GM12878 (cell line): ENCODE measurements around the gene EML5. TPM values are rescaled to one million over a fixed set of nuclear protein-coding genes. Genes with fewer than 3 reads are reported as not detected.

Source experiments
- ATAC-seq: fragments of 200-7000 bp; cut with Tn5 transposase; 3 replicates; pipeline ENCODE4 v1.9.1; 2020; ENCODE audit warnings: mild to moderate bottlenecking, moderate library complexity
- BruUV-seq: library from RNA; stranded (reverse); fragments of 400-500 nt; replicated peaks from 2 replicates; lab custom pipeline; 2021; lab: Mats Ljungman, UMichigan
- CTCF ChIA-PET: fragments of 300-600 bp; sonication (Branson Sonifier 250); formaldehyde crosslinking; extraction: SDS; loops from one replicate; lab custom pipeline; 2021; ENCODE audit warnings: inconsistent platforms; lab: Yijun Ruan, JAX
- POLR2A ChIA-PET: fragments of 350-600 bp; formaldehyde crosslinking; extraction: SDS; loops from one replicate; lab custom pipeline; 2021; ENCODE audit warnings: inconsistent platforms; lab: Charles Lee
- RAD21 ChIA-PET: fragments of 300-600 bp; sonication (Branson Sonifier 250); formaldehyde crosslinking; loops from one replicate; lab custom pipeline; 2023; ENCODE audit warnings: antibody characterized with exemption; ENCODE audit not compliant: unreplicated experiment; lab: Charles Lee
- SMC1A ChIA-PET: fragments of 300-600 bp; sonication (Branson Sonifier 250); formaldehyde crosslinking; loops from one replicate; lab custom pipeline; 2023; ENCODE audit not compliant: unreplicated experiment, uncharacterized antibody; lab: Charles Lee
- DNase-seq: peaks from one replicate; pipeline ENCODE4 v3.0.0-alpha.2; 2011; ENCODE audit warnings: low read depth, low spot score
- FAIRE-seq: peaks from 3 replicates; lab custom pipeline; 2011; peaks lifted over from hg19 to GRCh38; lab: Jason Lieb, UNC
- H2AFZ ChIP-seq: 2 replicates; pipeline ENCODE4 v1.6.0; 2011; ENCODE audit warnings: low read depth, low read length, control low read depth; ENCODE audit not compliant: control insufficient read depth
- H3K27ac ChIP-seq: 2 replicates; pipeline ENCODE4 v1.5.1; 2011; ENCODE audit warnings: control low read depth; ENCODE audit not compliant: control insufficient read depth, insufficient read depth
- H3K27me3 ChIP-seq, 2 experiments: replicated peaks in 1 of 2; 2 replicates each; pipeline versions ENCODE4 v1.6.0 to v1.6.1; 2011; ENCODE audit warnings: low read length in 1 of 2; ENCODE audit not compliant: control insufficient read depth in 2 of 2, insufficient read depth in 2 of 2
- H3K36me3 ChIP-seq, 2 experiments: 2 replicates each; pipeline ENCODE4 v1.5.1; 2011; ENCODE audit warnings: low read length in 1 of 2; ENCODE audit not compliant: control insufficient read depth in 2 of 2, insufficient read depth in 2 of 2
- H3K4me1 ChIP-seq: 2 replicates; pipeline ENCODE4 v1.6.1; 2011; ENCODE audit warnings: mild to moderate bottlenecking, low read length, moderate library complexity, mixed read lengths; ENCODE audit not compliant: control insufficient read depth, insufficient read depth
- H3K4me2 ChIP-seq: 2 replicates; pipeline ENCODE4 v1.6.0; 2011; ENCODE audit warnings: control low read depth; ENCODE audit not compliant: control insufficient read depth, insufficient read depth
- H3K4me3 ChIP-seq: fragments of 200-600 bp; sonication (generic); 2 replicates; pipeline ENCODE4 v1.5.1; 2016
- H3K79me2 ChIP-seq: 2 replicates; pipeline ENCODE4 v1.6.0; 2011; ENCODE audit warnings: low read length; ENCODE audit not compliant: control insufficient read depth, insufficient read depth
- H3K9ac ChIP-seq: 2 replicates; pipeline ENCODE4 v1.8.0; 2011; ENCODE audit warnings: low read length, control low read depth, mixed read lengths; ENCODE audit not compliant: control insufficient read depth, insufficient read depth
- H3K9me3 ChIP-seq: replicated peaks from 3 replicates; pipeline ENCODE4 v1.5.1; 2011; ENCODE audit warnings: mild to moderate bottlenecking, low read length; ENCODE audit not compliant: control insufficient read depth, insufficient read depth
- H4K20me1 ChIP-seq: 2 replicates; pipeline ENCODE4 v1.6.0; 2011; ENCODE audit not compliant: control insufficient read depth, insufficient read depth
- CBX3 ChIP-seq: fragments of 200-600 bp; sonication (generic); IDR thresholded peaks from 2 replicates; pipeline ENCODE4 v1.6.1; 2016; ENCODE audit warnings: low read depth, borderline replicate concordance
- CEBPB ChIP-seq, 2 experiments: fragments of 150-350 bp in 1 of 2; IDR thresholded peaks; 2 replicates each; pipeline ENCODE4 v1.6.1; 2012 to 2014; ENCODE audit warnings: low read depth in 2 of 2, low read length in 2 of 2, borderline replicate concordance in 1 of 2, inconsistent platforms in 1 of 2
- EED ChIP-seq: sonication (generic); IDR thresholded peaks from 2 replicates; pipeline ENCODE4 v1.6.1; 2016; ENCODE audit warnings: antibody characterized with exemption, low read depth
- EGR1 ChIP-seq, 2 experiments: IDR thresholded peaks; 1 replicate in 1 of 2; 2 replicates in 1 of 2; pipeline ENCODE4 v1.6.1; 2011 to 2012; ENCODE audit warnings: low read depth in 2 of 2, low read length in 2 of 2, borderline replicate concordance in 1 of 2, mild to moderate bottlenecking in 1 of 2, moderate library complexity in 1 of 2
- GATAD2B ChIP-seq: fragments of 450-650 bp; conservative IDR thresholded peaks from 2 replicates; pipeline ENCODE4 v1.6.1; 2017; ENCODE audit warnings: low read depth, mild to moderate bottlenecking, moderate library complexity
- IRF4 ChIP-seq: IDR thresholded peaks from 2 replicates; pipeline ENCODE4 v1.6.1; 2011; ENCODE audit warnings: low read depth, low read length
- KLF5 ChIP-seq: fragments of 450-650 bp; IDR thresholded peaks from 2 replicates; pipeline ENCODE4 v1.6.1; 2014; ENCODE audit warnings: mild to moderate bottlenecking; ENCODE audit not compliant: partially characterized antibody
- MEF2B ChIP-seq: fragments of 450-650 bp; IDR thresholded peaks from 2 replicates; pipeline ENCODE4 v1.6.1; 2018; ENCODE audit warnings: mild to moderate bottlenecking, moderate library complexity; ENCODE audit not compliant: partially characterized antibody, poor library complexity, severe bottlenecking
- MYC ChIP-seq: IDR thresholded peaks from 2 replicates; pipeline ENCODE4 v1.6.1; 2011; ENCODE audit warnings: mild to moderate bottlenecking, low read length, moderate library complexity, inconsistent platforms; ENCODE audit not compliant: insufficient read depth, insufficient replicate concordance, insufficient read length, severe bottlenecking
- NBN ChIP-seq: fragments of 450-650 bp; IDR thresholded peaks from 2 replicates; pipeline ENCODE4 v1.6.1; 2016
- NR2C2 ChIP-seq: IDR thresholded peaks from 2 replicates; pipeline ENCODE4 v1.6.1; 2011; ENCODE audit warnings: borderline replicate concordance, low read depth; ENCODE audit not compliant: control insufficient read depth, insufficient read length
- RFX5 ChIP-seq: IDR thresholded peaks from 2 replicates; pipeline ENCODE4 v1.6.1; 2011; ENCODE audit warnings: low read depth, low read length, improper control_type of control experiment
- SMC3 ChIP-seq: IDR thresholded peaks from 2 replicates; pipeline ENCODE4 v1.6.1; 2011; ENCODE audit warnings: low read length, improper control_type of control experiment, borderline replicate concordance
- TCF3 ChIP-seq: IDR thresholded peaks from 2 replicates; pipeline ENCODE4 v1.6.1; 2012; ENCODE audit warnings: low read depth, mild to moderate bottlenecking, low read length, borderline replicate concordance; ENCODE audit not compliant: insufficient read depth
- ZNF384 ChIP-seq: IDR thresholded peaks from 2 replicates; pipeline ENCODE4 v1.6.1; 2012; ENCODE audit warnings: low read depth, mild to moderate bottlenecking, low read length, improper control_type of control experiment, borderline replicate concordance
- ZZZ3 ChIP-seq: IDR thresholded peaks from 2 replicates; pipeline ENCODE4 v1.6.1; 2011; ENCODE audit warnings: low read depth; ENCODE audit not compliant: control insufficient read depth, insufficient read length
- WGBS: methylation state at CpG from one replicate; pipeline ENCODE4 v1.1.6; 2016; ENCODE audit warnings: low lambda C conversion rate; ENCODE audit not compliant: insufficient replicate concordance, insufficient coverage; ENCODE audit errors: missing lambda C conversion rate; 5-methylcytosine and 5-hydroxymethylcytosine counted together
- in situ Hi-C: fragments of 300-500 bp; cut with MboI; formaldehyde crosslinking; loops from 9 replicates; pipeline ENCODE4 v1.14.3; 2018; ENCODE audit warnings: mixed read lengths
- intact Hi-C: fragments of 100-400 bp; cut with micrococcal nuclease; formaldehyde crosslinking; loops from one replicate; pipeline ENCODE4 v1.14.2; 2022; ENCODE audit not compliant: unreplicated experiment
- polyA plus RNA-seq, 11 experiments: library from polyadenylated mRNA; depleted of rRNA in 4 of 11; unstranded in 6 of 11; stranded (reverse) in 5 of 11; fragments of >200 nt; fragmentation: Nextera tagmentation in 4 of 11; fragmentation: Illumina TruSeq in 1 of 11; extraction: Ambion mirVana in 4 of 11; extraction: Trizol in 1 of 11; gene quantifications; 1 replicate in 1 of 11; 2 replicates in 10 of 11; pipeline versions ENCODE4 v1.2.1 to v1.2.3, GENCODE V29; 2011 to 2016; ENCODE audit warnings: inconsistent platforms in 2 of 11, missing spikeins in 2 of 11, low read depth in 1 of 11
- total RNA-seq, 4 experiments: library from RNA; depleted of rRNA in 3 of 4; stranded (reverse); fragments of >200 nt in 3 of 4; fragmentation: Illumina TruSeq in 1 of 4; extraction: Trizol in 1 of 4; gene quantifications; 2 replicates each; pipeline versions ENCODE4 v1.2.1 to v1.2.3, GENCODE V29; 2013 to 2021
- TF ChIP-seq, protein P1 (sequence below): IDR thresholded peaks from 2 replicates; pipeline ENCODE4 v1.6.1; 2012; ENCODE audit warnings: mild to moderate bottlenecking, low read depth, low read length
- TF ChIP-seq, protein P2 (sequence below): fragments of 450-650 bp; IDR thresholded peaks from 2 replicates; pipeline ENCODE4 v1.6.1; 2017; ENCODE audit warnings: mild to moderate bottlenecking

The EML5 gene
- total and polyA plus RNA-seq, 10 of the 15 experiments (the other 5 are each of a cell fraction or from before 2014, with no cell fraction given) = 0.08 to 0.35 (median 0.22) TPM; not detected in 1

DNA sequence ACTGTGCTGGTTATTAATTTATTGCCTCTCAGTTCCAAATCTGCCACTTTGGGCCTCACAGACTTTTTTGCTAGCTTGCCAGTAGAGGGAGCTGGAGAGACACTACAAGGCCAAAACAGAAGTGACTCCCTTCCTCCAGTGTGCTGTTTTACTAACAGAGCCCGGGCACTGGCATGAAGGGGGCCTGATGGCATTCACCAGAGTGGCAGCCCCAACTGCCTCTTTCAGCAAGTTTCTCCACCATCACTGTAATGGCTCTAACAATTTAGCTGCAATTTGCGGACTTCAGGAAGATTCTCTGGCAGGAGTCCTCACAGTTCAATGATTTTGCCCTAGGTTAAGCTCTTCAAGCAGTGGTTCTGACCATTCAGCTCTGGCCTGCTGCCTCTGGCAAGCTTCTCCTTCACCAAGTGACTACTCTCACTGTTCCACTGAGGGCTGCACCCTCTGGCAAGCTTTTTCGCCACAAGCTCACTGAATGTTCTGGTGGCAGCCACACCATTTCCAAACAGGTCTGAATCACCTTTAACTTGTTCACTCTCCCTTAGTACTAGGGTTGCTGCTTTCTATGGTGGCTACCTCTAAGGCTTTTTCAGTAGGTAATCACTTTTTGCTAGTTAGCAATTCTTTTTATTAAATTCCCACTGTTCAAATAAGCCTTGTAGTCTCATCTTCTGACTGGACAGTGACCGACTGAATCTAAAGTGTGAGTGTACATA is 125.0 kb downstream of the EML5 start (continued):
- TF ChIP-seq, protein P1, sequence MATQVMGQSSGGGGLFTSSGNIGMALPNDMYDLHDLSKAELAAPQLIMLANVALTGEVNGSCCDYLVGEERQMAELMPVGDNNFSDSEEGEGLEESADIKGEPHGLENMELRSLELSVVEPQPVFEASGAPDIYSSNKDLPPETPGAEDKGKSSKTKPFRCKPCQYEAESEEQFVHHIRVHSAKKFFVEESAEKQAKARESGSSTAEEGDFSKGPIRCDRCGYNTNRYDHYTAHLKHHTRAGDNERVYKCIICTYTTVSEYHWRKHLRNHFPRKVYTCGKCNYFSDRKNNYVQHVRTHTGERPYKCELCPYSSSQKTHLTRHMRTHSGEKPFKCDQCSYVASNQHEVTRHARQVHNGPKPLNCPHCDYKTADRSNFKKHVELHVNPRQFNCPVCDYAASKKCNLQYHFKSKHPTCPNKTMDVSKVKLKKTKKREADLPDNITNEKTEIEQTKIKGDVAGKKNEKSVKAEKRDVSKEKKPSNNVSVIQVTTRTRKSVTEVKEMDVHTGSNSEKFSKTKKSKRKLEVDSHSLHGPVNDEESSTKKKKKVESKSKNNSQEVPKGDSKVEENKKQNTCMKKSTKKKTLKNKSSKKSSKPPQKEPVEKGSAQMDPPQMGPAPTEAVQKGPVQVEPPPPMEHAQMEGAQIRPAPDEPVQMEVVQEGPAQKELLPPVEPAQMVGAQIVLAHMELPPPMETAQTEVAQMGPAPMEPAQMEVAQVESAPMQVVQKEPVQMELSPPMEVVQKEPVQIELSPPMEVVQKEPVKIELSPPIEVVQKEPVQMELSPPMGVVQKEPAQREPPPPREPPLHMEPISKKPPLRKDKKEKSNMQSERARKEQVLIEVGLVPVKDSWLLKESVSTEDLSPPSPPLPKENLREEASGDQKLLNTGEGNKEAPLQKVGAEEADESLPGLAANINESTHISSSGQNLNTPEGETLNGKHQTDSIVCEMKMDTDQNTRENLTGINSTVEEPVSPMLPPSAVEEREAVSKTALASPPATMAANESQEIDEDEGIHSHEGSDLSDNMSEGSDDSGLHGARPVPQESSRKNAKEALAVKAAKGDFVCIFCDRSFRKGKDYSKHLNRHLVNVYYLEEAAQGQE = no peak
- TF ChIP-seq SMC3 = peak; percentile 74
- TF ChIP-seq KLF5 = no peak
- no peak for TF ChIP-seq EED
- TF ChIP-seq TCF3 = no peak
- 0 out of 2 replicates have a peak, but pooled peaks have one; percentile 34 for TF ChIP-seq IRF4
- TF ChIP-seq GATAD2B = peak; percentile 43; the same call in 1 of the 2 replicates
- TF ChIP-seq MYC = no peak
- no peak for TF ChIP-seq CBX3

DNA sequence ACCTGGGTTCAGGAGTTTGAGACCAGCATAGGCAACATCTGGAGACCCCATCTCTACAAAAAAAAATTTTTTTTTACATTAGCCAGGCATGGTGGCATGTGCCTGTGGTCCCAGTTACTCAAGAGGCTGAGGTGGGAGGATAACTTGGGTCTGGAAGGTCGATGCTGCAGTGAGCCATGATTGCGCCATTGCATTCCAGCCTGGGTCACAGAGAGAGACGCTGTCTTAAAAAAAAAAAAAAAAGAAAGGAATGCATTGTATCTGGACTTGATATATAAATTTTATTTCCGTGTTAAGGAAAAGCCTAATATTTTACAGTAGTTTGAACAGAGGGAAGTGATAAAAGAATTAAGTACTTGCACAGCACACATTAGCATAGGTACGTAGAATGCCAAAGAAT is 132.7 kb downstream of the EML5 start:
- H3K4me2 ChIP-seq = no peak overlapping the region
- no peaks in the 10 kb centered on the region for H3K4me1 ChIP-seq
- in situ Hi-C loops (no loop called here), intact Hi-C loops (no loop called here)
- H3K4me3 ChIP-seq = no peak overlapping the region
- no peak for DNase-seq
- no peak overlapping the region for H2AFZ ChIP-seq
- no peak for ATAC-seq
- ChIA-PET RAD21 (no interaction called here), CTCF (no interaction called here), SMC1A (no interaction called here), POLR2A (no interaction called here)
- no peak overlapping the region for H3K27ac ChIP-seq
- no peaks in the 10 kb centered on the region for H3K9me3 ChIP-seq
- no peaks in the 10 kb centered on the region for H3K79me2 ChIP-seq
- H3K36me3 ChIP-seq = no peaks in the 10 kb centered on the region
- 87% methylated on average over 2 of the region's 5 CpGs for WGBS
- H3K9ac ChIP-seq = no peak overlapping the region
- FAIRE-seq = no peak
- BruUV-seq = no TSS peak
- H3K27me3 ChIP-seq = no peaks in the 10 kb centered on the region
- H4K20me1 ChIP-seq = no peaks in the 10 kb centered on the region
- no peak for TF ChIP-seq ZZZ3
- TF ChIP-seq NBN = no peak
- no peak for TF ChIP-seq NR2C2
- TF ChIP-seq ZNF384 = no peak
- TF ChIP-seq EGR1 (IDR thresholded peaks at IDR 0.05; ENCODE audit: borderline replicate concordance in 1 of 2, low read depth in 2 of 2, low read length in 2 of 2) = no peak
- TF ChIP-seq RFX5 = no peak
- no peak for TF ChIP-seq MEF2B
- TF ChIP-seq, protein P2, sequence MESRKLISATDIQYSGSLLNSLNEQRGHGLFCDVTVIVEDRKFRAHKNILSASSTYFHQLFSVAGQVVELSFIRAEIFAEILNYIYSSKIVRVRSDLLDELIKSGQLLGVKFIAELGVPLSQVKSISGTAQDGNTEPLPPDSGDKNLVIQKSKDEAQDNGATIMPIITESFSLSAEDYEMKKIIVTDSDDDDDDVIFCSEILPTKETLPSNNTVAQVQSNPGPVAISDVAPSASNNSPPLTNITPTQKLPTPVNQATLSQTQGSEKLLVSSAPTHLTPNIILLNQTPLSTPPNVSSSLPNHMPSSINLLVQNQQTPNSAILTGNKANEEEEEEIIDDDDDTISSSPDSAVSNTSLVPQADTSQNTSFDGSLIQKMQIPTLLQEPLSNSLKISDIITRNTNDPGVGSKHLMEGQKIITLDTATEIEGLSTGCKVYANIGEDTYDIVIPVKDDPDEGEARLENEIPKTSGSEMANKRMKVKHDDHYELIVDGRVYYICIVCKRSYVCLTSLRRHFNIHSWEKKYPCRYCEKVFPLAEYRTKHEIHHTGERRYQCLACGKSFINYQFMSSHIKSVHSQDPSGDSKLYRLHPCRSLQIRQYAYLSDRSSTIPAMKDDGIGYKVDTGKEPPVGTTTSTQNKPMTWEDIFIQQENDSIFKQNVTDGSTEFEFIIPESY = no peak
- TF ChIP-seq CEBPB (IDR thresholded peaks at IDR 0.05; ENCODE audit: borderline replicate concordance in 1 of 2, low read depth in 2 of 2, low read length in 2 of 2) = no peak
